Left lung (tissue), 10 donors: ENCODE measurements around the gene GOLGA3. TPM values are rescaled to one million over a fixed set of nuclear protein-coding genes. Genes with fewer than 3 reads are reported as not detected.

Experiments used
- ATAC-seq: fragments of 200-7000 bp; cut with Tn5 transposase; one replicate; pipeline ENCODE4 v1.9.1; 2020; ENCODE audit warnings: moderate library complexity
- DNase-seq, 4 donors: peaks; one replicate each; pipeline ENCODE4 v3.0.0-alpha.2; 2013 to 2020
- H3K27ac ChIP-seq, 2 donors: fragments of 200-600 bp; sonication (generic) in 1 of 2; one replicate each; pipeline versions ENCODE4 v1.5.0 to v1.8.0; 2020 to 2021
- H3K27me3 ChIP-seq, 2 donors: fragments of 200-600 bp; sonication (generic) in 1 of 2; one replicate each; pipeline versions ENCODE4 v1.5.0 to v1.8.0; 2020 to 2021
- H3K36me3 ChIP-seq, 2 donors: fragments of 200-600 bp; sonication (generic) in 1 of 2; one replicate each; pipeline versions ENCODE4 v1.5.0 to v1.8.0; 2020 to 2021
- H3K4me1 ChIP-seq, 2 donors: fragments of 200-600 bp; one replicate each; pipeline ENCODE4 v1.8.0; 2021
- H3K4me3 ChIP-seq, 2 donors: fragments of 200-600 bp; sonication (generic) in 1 of 2; one replicate each; pipeline versions ENCODE4 v1.5.0 to v1.8.0; 2020 to 2021; ENCODE audit warnings: mild to moderate bottlenecking in 1 of 2
- H3K9me3 ChIP-seq, 2 donors: fragments of 200-600 bp; sonication (generic) in 1 of 2; one replicate each; pipeline versions ENCODE4 v1.5.0 to v1.8.0; 2020 to 2021
- intact Hi-C, 2 donors: fragments of 100-400 bp; cut with DNase I; formaldehyde crosslinking; loops; one replicate each; pipeline versions ENCODE4 v1.11.2 to v1.14.2; 2022
- polyA plus RNA-seq, 6 donors: library from polyadenylated mRNA; unstranded; fragments of 120-200 nt; gene quantifications; one replicate each; pipeline ENCODE4 v1.2.1, GENCODE V29; 2013; ENCODE audit not compliant: insufficient read length in 6 of 6
- total RNA-seq, 2 donors: library from RNA; stranded (reverse); fragmentation: NEBNext Ultra II Directional; extraction: Animal tissue kit (Norgen Biotek cat#: 25700); gene quantifications; one replicate each; pipeline ENCODE4 v1.2.1, GENCODE V29; 2021
- TF ChIP-seq, protein P1 (sequence below), 2 donors: fragments of 200-600 bp; sonication (generic) in 1 of 2; IDR thresholded peaks; one replicate each; pipeline versions ENCODE4 v1.5.0 to v1.8.0; 2021; ENCODE audit warnings: antibody characterized with exemption in 2 of 2
- donor health status: DM: no; HTN: yes; CAD: no.
- donor health status: DM: no; HTN: no; CAD: no.

The GOLGA3 gene
- total and polyA plus RNA-seq, 8 donors = 40.6 to 82.6 (median 45.0) TPM

- peaks cover 0 to 13% of the 10 kb centered on the region in 2 donors for H3K4me1 ChIP-seq
- H3K36me3 ChIP-seq = peaks cover 0 to 100% of the 10 kb centered on the region in 2 donors
- H3K27ac ChIP-seq = no peak overlapping the region
- ATAC-seq = no peak
- peak in 1 of 4 donors; percentile 70 for DNase-seq
- TF ChIP-seq, protein P1, sequence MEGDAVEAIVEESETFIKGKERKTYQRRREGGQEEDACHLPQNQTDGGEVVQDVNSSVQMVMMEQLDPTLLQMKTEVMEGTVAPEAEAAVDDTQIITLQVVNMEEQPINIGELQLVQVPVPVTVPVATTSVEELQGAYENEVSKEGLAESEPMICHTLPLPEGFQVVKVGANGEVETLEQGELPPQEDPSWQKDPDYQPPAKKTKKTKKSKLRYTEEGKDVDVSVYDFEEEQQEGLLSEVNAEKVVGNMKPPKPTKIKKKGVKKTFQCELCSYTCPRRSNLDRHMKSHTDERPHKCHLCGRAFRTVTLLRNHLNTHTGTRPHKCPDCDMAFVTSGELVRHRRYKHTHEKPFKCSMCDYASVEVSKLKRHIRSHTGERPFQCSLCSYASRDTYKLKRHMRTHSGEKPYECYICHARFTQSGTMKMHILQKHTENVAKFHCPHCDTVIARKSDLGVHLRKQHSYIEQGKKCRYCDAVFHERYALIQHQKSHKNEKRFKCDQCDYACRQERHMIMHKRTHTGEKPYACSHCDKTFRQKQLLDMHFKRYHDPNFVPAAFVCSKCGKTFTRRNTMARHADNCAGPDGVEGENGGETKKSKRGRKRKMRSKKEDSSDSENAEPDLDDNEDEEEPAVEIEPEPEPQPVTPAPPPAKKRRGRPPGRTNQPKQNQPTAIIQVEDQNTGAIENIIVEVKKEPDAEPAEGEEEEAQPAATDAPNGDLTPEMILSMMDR (IDR thresholded peaks at IDR 0.05) = no peak
- no peaks in the 10 kb centered on the region for H3K9me3 ChIP-seq
- H3K4me3 ChIP-seq = no peak overlapping the region
- intact Hi-C loops = no loop called here
- H3K27me3 ChIP-seq = no peaks in the 10 kb centered on the region
These were observed 53.0 kb downstream of the GOLGA3 start for GRCh38 chr12:132775502-132776229.

DNA sequence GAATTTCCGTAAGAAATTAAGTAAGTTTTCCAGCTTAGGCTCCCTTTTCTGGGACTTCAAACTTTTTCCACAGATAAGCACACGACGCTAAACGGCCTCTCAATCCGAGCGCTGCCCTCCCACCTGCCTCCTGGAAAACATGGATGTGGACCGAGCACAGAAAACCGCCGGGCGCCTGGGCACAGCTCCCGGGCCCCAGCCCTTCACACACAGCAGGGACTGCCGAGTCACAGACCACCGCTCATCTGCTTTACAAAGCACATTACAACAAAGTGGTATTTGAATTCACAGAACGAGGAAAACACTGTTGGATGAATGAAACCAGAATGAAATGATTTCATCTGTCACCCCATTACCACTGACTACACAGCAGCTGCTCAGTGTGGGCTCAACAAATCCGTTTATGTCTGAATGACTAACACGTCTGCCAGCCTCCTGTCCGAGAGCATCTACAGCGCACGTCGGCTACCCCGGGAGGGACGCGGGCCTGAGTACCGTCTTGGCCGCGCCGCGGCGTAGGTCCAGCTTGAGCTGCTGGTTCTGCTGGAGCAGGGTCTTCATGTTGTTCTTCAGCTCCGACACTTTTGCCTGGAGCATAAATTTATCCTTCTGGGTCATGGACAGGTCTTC lies 53.9 kb downstream of the GOLGA3 start:
- H3K9me3 ChIP-seq = no peaks in the 10 kb centered on the region
- H3K4me1 ChIP-seq = peaks cover 0 to 22% of the 10 kb centered on the region in 2 donors
- DNase-seq (peak in 1 of 4 donors; percentile 75), ATAC-seq (no peak)
- H3K36me3 ChIP-seq = peaks cover 0 to 99% of the 10 kb centered on the region in 2 donors
- H3K27me3 ChIP-seq = no peaks in the 10 kb centered on the region
- no peak overlapping the region for H3K27ac ChIP-seq
- TF ChIP-seq, protein P1 (IDR thresholded peaks at IDR 0.05) = no peak
- no peak overlapping the region for H3K4me3 ChIP-seq
- intact Hi-C loops = no loop called here

- H3K4me1 ChIP-seq = peaks cover 0 to 28% of the 10 kb centered on the region in 2 donors
- intact Hi-C loops = no loop called here
- no peak overlapping the region for H3K4me3 ChIP-seq
- H3K9me3 ChIP-seq = no peaks in the 10 kb centered on the region
- ATAC-seq (no peak), DNase-seq (peak in 1 of 4 donors; percentile 65)
- H3K27ac ChIP-seq = no peak overlapping the region
- H3K36me3 ChIP-seq = peaks cover 0 to 99% of the 10 kb centered on the region in 2 donors
- H3K27me3 ChIP-seq = no peaks in the 10 kb centered on the region
- TF ChIP-seq, protein P1 (IDR thresholded peaks at IDR 0.05) = no peak
These were observed 54.5 kb downstream of the GOLGA3 start for GRCh38 chr12:132774159-132774558.

DNA sequence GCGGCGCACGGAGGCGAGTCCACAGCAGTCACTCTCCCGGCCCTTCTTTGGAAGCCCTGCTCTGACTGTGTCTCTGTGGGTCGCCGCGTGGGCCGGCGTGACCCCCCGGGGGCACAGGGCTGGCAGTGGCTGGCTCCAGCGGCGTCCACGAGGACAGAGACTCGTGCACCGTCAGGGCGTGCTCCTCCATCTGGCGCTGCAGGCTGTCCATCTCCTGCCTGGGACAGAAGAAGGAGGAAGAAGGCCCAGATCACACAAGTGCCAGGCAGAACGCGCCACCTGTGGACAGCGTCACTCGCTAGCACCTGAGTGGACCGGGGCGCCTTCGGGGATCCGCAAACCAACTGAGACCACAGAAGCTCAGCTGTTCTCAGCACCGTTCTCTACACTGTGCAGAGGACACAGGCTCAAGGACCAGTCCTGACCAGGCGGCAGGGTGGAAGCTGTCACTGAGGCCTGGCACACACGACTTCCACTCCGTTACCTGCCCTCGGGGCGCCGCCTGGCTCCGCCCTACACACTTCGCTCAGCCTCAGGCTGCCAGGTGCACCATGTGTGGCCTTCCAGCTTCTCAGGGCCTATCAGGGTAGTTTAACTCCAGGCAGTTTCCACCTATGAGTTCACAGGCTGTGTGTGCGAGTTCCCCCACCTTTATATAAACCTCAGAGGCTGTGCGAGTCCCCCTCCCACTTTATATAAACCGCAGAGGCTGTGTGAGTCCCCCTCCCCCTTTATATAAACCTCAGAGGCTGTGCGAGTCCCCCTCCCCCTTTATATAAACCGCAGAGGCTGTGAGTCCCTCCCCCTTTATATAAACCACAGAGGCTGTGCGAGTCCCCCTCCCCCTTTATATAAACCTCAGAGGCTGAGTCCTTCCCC lies 55.4 kb downstream of the GOLGA3 start:
- Histone ChIP-seq H3K4me3 (no peak overlapping the region), H3K36me3 (peaks cover 0 to 92% of the 10 kb centered on the region in 2 donors), H3K27me3 (no peaks in the 10 kb centered on the region), H3K27ac (peak overlapping the region in 1 of 2 donors; percentile 37), H3K4me1 (peaks cover 0 to 37% of the 10 kb centered on the region in 2 donors), H3K9me3 (no peaks in the 10 kb centered on the region)
- intact Hi-C loops = no loop called here
- no peak for DNase-seq
- TF ChIP-seq, protein P1 (IDR thresholded peaks at IDR 0.05) = no peak
- no peak for ATAC-seq
